Stimulated activated CD8-positive, alpha-beta memory T cell treated with anti-CD3 and anti-CD28 coated beads, Interleukin-4, amount 100 ng/mL, for 1 hour (primary cell): ENCODE measurements around the gene ZNF362.
"Not testable (repeated sequence)": the region's sequence is repeated elsewhere in the genome, so short reads cannot be mapped to it uniquely, and the experiment has no call there.

ENCODE experiments used
- DNase-seq, 2 donors: peaks; one replicate each; pipeline ENCODE4 v3.0.0-alpha.2; 2020; ENCODE audit warnings: low read depth in 2 of 2, low spot score in 1 of 2

The ZNF362 gene, protein sequence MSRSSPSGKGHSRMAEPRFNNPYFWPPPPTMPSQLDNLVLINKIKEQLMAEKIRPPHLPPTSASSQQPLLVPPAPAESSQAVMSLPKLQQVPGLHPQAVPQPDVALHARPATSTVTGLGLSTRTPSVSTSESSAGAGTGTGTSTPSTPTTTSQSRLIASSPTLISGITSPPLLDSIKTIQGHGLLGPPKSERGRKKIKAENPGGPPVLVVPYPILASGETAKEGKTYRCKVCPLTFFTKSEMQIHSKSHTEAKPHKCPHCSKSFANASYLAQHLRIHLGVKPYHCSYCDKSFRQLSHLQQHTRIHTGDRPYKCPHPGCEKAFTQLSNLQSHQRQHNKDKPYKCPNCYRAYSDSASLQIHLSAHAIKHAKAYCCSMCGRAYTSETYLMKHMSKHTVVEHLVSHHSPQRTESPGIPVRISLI

DNA sequence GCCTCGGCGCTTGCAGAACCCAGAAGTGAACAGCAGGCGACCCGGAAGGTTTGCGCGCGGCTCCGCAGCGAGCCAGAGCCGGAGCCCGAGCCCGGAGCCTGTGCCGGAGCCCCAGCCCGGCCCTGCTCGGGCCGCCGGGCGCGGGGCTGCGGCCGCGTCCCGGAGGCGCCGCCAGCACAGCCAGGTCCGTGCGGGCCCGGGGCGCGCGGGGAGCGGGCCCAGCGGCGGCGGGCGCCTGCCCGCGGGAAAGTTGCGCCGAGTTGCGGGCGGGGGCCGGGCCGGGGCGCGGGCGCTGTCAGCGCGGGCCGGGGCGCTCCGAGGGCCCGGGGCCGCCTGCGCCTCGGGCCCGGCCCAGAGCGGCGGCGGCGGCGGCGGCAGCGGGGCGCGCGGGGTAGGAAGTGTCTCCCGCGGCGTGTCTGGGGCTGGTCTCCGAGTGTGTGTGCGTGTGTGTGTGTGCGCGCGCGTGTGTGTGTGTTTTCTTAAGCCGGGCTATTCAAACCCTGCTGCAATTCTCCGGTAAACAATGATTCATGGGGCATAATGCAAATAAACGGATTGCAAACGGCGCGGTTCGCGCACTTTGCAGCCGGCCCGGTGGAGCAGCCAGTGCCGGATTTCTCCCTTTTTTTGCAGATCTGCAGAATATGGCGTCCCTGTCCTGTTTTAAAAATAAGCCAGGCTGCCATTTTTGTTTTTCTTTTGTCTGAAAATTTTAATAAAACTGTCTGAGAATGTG is at the start of gene ZNF362:
Gene ZNF362, plus strand, starts transcription at position 22 of the 736 bp plus-strand sequence. CDS start 14,083 bp downstream, outside the sequence.
- DNase-seq, result peak in 1 of 2 donors; percentile 29

DNA sequence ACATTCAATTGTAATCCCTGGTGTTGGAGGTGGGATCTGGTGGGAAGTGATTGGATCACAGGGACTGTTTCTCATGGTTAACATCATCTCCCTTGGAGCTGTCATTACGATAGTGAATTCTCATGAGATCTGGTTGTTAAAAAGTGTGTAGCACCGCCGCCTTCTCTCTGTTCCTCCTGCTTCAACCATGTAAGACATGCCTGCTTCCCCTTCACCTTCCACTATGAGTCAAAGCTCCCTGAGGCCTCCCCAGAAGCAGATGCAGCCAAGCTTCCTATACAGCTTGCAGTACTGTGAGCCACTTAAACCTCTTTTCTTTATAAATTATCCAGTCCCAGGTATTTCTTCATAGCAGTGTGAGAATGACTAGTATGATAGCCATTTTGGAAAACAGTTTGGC is 44.3 kb upstream of the ZNF362 start:
- DNase-seq, result no peak

DNA sequence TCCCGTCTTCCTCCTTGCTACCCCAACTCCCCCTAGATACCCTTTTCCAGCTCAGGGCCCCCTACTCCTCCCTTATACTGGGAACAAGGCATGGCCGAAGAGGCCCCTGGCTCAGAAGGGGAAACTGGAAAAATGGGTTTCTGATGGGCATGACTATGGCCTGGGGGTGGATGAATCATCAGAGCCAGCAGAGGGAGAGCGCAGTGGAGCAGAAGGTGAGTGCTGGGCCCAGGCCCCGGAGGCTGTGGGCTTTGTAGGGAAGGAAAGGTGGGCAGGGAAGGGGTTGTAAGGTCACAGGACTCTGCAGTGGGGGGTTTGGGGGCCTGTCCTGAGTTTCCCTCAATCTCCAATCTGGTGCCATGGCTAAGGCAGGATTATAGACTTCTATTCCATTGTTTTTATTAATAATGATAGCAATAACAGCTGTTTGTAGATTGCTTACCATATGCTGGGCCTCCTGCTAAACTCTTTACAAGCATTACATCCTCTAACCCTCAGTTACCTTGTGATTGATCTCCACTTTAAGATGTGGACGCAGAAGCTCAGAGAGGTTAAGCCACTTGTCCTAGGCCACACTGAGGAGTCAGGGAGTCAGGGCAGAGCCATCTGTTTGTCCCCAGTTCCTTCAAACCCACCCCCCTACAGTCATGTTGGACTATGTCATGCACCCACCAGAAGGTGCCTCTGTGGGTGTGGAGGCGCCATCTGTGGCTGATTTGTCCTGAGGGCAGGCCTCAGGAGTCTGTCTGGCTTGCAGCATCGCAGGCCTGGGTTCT is 36.2 kb upstream of the ZNF362 start:
- DNase-seq, result no peak

DNA sequence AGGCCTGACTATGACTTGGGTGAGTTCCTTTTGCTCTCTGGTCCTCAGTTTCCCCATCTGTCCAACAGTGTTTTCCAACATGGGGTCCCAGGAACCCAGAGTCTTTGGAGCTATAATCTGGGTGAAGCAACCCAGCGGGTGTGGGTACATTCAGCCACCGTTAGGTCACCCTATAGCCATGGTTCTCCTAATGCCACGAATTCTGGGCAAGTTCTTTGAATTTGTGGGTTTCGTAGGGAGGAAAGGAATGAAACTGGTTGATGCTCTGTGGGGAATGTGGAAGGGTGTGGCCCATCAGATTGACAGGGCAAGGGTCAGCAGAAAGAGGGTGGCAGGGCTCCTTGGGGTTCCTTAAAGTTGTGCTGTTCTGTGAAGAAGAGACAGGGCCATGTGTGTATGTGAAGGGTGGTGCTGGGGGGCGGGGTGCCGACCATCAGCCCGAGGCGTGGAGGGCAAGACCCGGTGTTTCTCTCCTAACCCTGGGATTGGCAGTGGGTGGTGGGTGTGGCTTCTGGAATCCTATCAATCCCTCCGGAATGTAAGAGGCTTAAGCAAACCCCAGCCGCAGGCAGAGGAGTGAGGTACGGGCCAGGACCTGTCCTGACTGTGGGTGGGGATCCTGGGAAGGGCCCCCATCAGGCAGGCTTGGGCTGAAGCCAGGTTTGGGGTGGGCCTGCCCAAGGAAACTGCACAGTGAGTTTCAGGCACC is 35.5 kb upstream of the ZNF362 start:
- no peak for DNase-seq

DNA sequence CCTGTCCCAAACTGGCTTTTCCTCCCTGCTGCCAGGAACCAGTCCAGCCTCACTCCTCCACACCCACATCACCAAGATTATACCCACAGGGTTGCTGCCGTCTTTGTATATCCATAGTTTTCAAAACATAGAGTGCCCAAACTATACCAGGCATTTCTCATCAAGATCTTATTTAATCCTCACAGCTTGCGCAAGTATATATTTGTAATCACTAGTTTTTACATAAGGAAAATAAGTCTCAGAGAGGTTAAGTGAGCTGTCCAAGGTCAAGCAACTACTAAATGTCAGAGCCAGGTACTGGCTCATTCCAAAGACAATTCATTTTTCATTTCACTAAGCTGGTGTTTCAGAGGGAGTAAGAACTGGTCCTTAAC is 34.9 kb upstream of the ZNF362 start:
- DNase-seq, result no peak

DNA sequence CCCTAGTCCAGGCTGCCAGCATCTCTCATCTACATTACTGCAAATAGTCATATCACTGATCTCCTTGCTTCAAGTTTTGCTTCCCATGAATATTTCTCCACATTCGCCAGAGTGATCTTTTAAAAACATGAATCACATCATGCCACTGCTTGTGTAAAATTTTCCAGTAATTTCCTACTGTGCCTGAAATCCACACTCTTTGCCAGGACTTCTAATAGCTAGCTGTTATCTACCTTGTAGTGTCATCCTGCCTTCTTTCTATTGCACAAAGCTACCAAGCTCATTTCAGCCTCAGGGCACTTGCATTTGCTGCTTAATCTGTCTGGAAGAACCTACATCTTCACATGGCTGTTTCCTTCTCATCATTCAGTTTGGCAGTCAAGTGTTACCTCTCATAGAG is 33.9 kb upstream of the ZNF362 start:
- DNase-seq, result no peak

DNA sequence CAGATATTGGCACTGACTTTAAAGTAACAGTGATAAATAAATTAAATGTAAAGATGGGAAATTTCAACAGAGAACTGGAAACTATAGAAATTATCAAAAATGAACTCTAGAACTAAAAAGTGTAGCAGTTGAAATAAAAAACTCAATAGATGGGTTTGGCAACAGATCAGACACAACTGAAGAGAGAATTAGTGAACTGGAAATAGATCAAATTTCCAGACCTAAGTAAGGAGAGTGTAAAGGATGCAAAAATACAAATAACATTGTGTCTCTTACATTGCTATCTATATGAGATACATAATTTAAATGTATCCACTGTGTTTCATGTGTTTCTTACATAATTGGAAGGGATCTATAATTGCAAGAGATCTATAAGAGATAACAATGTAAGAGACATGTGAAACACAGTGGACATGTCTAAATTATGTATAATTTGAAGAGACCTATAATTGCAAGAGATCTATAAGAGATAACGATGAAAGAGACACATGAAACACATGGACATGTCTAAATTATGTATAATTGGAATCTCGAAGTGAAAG is 32.1 kb upstream of the ZNF362 start:
- DNase-seq, result no peak

DNA sequence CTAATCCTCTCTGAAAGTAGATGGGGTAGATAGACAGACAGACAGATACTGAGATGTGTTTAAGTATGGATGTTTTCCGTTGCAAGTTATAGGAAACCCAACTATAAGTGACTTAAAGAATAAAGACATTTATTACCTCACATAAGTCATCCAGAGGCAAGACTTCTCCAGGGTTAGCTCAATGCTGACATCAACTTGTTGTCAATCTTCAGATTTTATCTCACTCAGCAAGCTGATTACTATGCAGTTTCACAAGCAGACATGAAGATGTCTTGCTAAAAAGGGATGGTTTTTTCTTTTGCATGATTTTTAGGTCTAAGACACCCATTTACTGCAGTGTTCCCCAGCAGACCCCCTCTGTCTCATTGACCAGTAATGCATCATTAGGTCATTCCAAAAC is 30.7 kb upstream of the ZNF362 start:
- no peak for DNase-seq

DNA sequence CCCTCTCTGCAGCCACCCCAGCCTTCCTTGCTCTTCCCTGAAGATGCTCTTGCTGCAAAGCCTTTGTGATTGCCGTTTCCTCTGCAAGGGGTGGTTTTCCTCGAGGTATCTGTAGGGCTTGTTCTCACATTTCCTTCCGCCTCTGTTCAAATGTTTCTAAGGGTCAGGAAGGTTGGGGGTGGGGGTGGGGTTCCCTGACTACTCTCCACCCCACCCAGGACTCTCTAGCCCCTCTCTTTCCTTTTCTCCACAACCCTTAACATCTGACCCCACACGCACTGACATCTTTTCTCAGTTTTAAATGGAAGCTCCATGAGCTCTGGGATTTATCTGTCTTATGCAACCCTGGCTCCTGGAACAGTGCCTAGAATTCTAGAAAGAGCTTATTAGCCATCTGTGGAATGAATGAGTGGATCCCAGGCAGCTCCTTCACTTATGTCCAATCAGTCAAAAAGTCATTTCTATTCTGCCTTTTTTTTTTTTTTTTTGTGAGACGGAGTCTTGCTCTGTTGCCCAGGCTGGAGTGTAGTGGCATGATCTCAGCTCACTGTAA is 27.3 kb upstream of the ZNF362 start:
- no peak for DNase-seq

DNA sequence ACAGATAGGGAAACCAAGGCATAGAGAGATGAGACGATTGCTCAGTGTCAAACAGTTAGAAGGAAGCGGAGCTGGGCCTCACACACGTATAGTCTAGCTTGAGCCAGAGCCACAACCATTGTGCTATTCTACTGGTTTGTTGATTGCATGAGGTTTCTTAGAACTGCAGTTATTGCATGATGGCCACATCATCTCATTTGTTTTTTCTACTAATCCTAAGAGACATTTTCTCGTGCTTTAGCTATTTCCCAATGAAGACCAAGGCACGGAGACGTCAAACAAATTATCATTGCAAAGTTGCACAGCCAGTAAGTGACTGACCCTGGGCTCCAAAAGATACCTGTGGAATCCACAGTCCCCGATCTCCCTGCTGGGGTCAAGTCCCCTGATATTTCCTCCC is 25.1 kb upstream of the ZNF362 start:
- no peak for DNase-seq

DNA sequence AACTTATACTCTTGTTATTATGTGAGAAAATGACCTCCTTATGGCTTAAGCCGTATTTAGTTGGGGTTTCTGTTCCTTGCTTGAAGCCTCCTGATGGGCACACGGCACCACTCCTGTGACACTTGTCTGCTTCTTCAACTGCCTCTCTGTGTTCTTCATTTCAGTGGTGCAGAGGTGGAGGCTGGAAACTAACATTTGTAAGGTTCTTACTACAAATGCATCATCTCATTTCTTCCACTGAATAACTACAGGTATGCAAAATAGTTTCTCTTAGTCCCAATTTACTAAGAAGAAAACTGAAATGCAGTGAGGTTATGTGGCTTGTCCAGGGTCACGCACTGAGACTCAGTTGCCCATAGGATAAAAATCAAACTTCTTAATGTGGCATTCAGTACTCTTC is 23.6 kb upstream of the ZNF362 start:
- DNase-seq, result no peak

DNA sequence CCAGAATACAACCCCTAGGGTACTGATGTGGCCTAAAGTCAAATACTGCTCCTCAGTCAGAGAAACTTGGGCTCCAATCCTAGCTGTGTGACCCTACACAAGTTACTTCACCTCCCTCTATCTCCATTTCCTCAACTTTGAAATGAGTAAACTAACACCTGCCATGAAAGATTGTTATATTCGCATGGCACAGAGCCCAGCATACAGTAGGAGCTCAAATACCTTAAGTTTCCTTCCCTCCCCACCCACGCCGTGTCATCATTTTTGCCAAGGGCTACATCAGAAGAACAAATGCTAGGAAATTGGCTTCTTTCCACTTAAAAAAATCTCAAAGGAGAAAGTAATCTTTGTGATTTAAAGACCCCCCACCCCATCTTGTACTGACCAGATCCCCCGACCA is 22.2 kb upstream of the ZNF362 start:
- DNase-seq, result no peak

DNA sequence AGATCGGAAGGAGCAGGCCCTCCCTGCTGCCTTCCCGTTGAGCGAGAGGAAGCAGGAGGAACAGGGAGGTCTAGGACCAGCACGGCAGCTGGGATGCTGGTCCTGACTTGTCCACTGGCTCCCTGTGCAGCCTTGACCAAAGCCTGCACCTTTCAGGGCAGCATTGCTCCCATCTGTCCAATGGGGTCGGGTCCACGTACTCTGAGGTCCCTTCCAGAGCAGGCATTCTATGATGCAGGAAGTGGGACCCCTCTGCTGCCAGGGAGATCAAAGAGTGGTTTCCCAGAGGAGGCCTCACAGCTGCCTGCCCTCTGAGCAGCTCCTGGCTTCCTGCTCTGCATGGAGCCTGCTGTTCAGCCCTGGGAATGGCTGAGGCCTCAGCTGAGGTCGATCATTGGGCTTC is 21.7 kb upstream of the ZNF362 start:
- DNase-seq, result no peak

DNA sequence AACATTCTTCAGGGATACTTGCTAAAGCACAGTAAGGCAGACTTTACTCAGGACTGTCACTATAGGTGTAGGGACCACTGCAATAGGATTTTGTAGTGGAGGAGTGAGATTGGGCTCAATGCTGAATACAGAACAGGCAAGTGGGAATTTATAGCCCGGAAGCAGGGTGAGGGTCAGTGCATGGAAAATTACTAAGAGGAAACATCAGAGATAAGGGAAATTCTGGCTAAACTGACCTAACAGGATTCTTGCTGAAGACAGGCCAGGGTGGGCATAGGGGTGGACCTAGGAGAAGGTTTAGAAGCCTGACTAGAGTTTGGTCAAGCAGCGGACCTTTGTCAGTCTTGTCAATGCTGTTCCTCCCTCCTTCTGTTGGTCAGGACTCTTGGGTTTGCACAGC is 20.8 kb upstream of the ZNF362 start:
- no peak for DNase-seq

DNA sequence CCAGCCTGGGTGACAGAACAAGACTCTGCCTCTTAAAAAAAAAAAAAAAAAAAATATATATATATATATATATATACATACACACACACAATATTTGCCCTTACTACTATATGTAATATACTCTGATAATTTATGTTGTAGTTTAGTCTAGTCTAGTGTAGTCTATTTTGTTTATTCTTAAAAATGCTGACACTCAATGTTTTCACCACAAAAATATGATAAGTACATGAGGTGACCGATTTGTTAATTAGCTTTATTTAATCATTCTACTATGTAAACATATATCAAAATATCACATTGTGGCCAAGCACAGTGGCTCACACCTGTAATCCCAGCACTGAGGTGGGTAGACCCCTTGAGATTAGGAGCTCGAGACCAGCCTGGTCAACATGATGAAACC is 19.8 kb upstream of the ZNF362 start:
- DNase-seq, result no peak

DNA sequence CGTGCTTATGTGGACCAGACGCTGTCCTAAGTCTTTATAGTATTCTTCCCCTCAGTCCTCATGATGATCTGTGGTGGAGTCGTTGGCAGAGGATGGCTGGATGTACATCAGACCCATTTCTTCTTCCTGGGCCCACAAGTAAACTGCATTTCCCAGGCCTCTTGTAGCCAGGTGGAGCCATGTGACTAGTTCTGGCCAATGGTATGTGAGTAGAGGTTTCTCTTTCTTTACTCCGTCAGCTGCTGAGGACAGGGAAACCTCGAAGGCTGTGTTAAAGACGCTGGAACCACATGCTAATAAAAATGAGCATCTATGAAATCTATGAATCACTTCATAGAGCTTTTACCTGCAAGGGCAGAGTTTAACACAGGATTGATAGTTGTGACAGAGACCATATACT is 18.7 kb upstream of the ZNF362 start:
- DNase-seq, result no peak

DNA sequence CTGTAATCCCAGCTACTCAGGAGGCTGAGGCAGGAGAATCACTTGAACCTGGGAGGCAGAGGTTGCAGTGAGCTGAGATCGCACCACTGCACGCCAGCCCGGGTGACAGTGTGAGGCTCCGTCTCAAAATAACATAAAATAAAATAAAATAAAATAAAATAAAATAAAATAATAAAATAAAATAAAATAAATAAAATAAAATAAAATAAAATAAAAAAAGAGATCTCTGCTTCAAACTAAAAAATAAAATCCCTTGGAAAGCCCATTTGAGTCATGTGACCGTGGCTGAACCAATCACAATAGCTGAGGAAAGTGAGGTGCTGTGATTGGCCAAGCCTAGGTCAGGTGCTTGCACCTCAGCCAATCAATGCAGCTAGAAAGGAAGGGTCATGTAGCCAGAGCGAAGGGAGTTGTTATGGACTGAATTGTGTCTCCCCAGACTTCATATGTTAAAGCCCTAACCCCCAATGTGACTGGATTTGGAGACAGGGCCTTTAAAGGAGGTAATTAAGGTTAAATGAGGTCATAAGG is 18.0 kb upstream of the ZNF362 start:
- not testable (repeated sequence) for DNase-seq

DNA sequence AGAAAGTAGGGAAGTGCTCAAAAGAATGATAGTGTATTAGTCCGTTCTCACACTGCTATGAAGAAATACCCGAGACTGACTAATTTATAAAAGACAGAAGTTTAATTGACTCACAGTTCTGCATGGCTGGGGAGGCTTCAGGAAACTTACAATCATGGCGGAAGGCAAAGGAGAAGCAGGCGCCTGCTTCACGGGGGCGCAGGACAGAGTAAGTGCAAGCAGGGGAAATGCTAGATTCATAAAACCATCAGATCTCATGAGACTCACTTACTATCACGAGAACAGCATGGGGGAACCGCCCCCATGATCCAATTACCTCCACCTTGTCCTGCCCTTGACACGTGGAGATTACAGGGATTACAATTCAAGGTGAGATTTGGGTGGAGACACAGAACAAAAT is 16.9 kb upstream of the ZNF362 start:
- DNase-seq, result not testable (repeated sequence)

DNA sequence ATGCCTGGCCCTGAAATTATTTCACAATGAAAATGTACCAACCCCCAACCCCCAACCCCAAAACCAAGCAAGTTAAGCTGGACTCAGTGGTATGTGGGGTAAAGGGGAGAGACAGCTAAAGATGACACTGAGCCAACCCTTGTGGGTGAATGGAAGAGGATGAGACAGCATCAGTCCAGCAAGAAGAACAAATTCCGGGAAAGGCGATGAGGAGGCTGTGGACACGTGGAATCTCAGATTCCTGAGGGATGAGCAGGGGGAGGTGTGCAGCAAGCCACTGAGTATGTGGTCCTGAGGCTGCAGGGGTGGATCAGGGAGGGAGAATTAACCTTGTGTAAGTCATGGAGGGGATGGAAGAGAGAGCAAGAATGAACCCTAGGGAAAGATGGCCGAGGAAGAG is 14.4 kb upstream of the ZNF362 start:
- DNase-seq, result no peak

DNA sequence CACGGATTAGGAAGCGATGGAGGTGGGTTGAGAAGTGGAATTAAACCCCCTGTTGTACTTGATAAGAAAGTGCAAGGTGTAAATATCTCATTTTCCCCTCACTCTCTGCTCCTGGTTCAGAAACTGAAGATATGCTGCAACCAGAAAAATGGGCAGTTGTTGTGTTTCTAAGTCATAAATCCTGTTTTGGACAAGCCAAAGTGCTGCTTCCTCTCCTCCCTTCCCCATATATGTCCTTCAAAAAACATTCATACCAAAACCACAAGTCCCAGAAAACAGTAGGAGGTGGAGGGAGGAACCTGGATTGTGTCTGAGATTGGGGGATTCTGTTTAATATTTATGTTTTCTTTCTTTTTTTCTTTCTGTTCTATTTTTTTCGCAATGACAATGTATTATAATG is 13.6 kb upstream of the ZNF362 start:
- no peak for DNase-seq
